HS-27A (cell line): ENCODE data around the gene EBP.
A peak's percentile ranks its signal among the peaks of the same experiment; 100 is the strongest.

ENCODE experiments used
- DNase-seq: peaks from one replicate; pipeline ENCODE4 v3.0.0-alpha.2; 2012; ENCODE audit warnings: low read depth, missing footprints

EBP gene

GRCh38 chrX:48521353-48522243 is at the start of gene EBP:
EBP (plus strand) TSS chrX:48521808; CDS start chrX:48523772, 1,964 bp downstream.
- DNase-seq, result no peak

- no peak for DNase-seq
These were observed 49.4 kb upstream of the EBP start for GRCh38 chrX:48472225-48472624.

- DNase-seq, result no peak
These were observed 48.5 kb upstream of the EBP start for GRCh38 chrX:48472851-48473703.

GRCh38 chrX:48473704-48473990 is 48.0 kb upstream of the EBP start:
- DNase-seq, result no peak

- no peak for DNase-seq
These were observed 47.5 kb upstream of the EBP start for GRCh38 chrX:48474127-48474526.

- no peak for DNase-seq
These were observed 47.0 kb upstream of the EBP start for GRCh38 chrX:48474581-48474980.

GRCh38 chrX:48475296-48475695 is 46.3 kb upstream of the EBP start:
- DNase-seq, result no peak

GRCh38 chrX:48475774-48476577 is 45.6 kb upstream of the EBP start, which contains the start of gene FTSJ1:
FTSJ1 (plus strand) TSS chrX:48476199; CDS start chrX:48478048, 1,849 bp downstream.
- DNase-seq, result peak; percentile 75

GRCh38 chrX:48476919-48477318 is 44.7 kb upstream of the EBP start:
- DNase-seq, result no peak

- DNase-seq, result no peak
These were observed 43.5 kb upstream of the EBP start for GRCh38 chrX:48477960-48478755.

GRCh38 chrX:48478806-48479205 is 42.8 kb upstream of the EBP start:
- DNase-seq, result no peak

- no peak for DNase-seq
These were observed 41.5 kb upstream of the EBP start for GRCh38 chrX:48480142-48480541.

- no peak for DNase-seq
These were observed 41.0 kb upstream of the EBP start for GRCh38 chrX:48480583-48480982.

GRCh38 chrX:48482526-48482925 is 39.1 kb upstream of the EBP start:
- no peak for DNase-seq

- DNase-seq, result peak; percentile 89
These were observed 34.2 kb upstream of the EBP start for GRCh38 chrX:48487362-48487798.

- no peak for DNase-seq
These were observed 33.6 kb upstream of the EBP start for GRCh38 chrX:48488034-48488433.

GRCh38 chrX:48489296-48489695 is 32.3 kb upstream of the EBP start:
- no peak for DNase-seq

GRCh38 chrX:48489892-48490291 is 31.7 kb upstream of the EBP start:
- no peak for DNase-seq

- no peak for DNase-seq
These were observed 30.9 kb upstream of the EBP start for GRCh38 chrX:48490661-48491060.

GRCh38 chrX:48491809-48492208 is 29.8 kb upstream of the EBP start:
- no peak for DNase-seq

- no peak for DNase-seq
These were observed 29.2 kb upstream of the EBP start for GRCh38 chrX:48492293-48492910.
